K562 (cell line): Measurements from ENCODE around the gene TNK2. TPM values are rescaled to one million over a fixed set of nuclear protein-coding genes. Genes with fewer than 3 reads are reported as not detected.

Experiments
- ATF7 ChIP-seq: fragments of 450-650 bp; IDR thresholded peaks from 2 replicates; pipeline ENCODE4 v1.7.1; 2014; ENCODE audit warnings: mild to moderate bottlenecking, moderate library complexity
- CTBP1 ChIP-seq: fragments of 450-650 bp; IDR thresholded peaks from 2 replicates; pipeline ENCODE4 v1.6.1; 2016; ENCODE audit warnings: borderline replicate concordance
- HMGXB4 ChIP-seq: sonication (generic); formaldehyde crosslinking; IDR thresholded peaks from 2 replicates; pipeline ENCODE4 v1.8.1; 2023; ENCODE audit warnings: mild to moderate bottlenecking, missing genetic modification reagents
- KLF6 ChIP-seq: fragments of 250-450 bp; sonication (Bioruptor Pico); IDR thresholded peaks from 2 replicates; pipeline ENCODE4 v1.4.0; 2020; ENCODE audit warnings: mild to moderate bottlenecking, moderate library complexity, borderline replicate concordance
- PRDM10 ChIP-seq: fragments of 450-650 bp; IDR thresholded peaks from 2 replicates; pipeline ENCODE4 v1.6.1; 2018; ENCODE audit not compliant: partially characterized antibody
- SP1 ChIP-seq: sonication (generic); formaldehyde crosslinking; IDR thresholded peaks from 2 replicates; pipeline ENCODE4 v1.8.1; 2022; ENCODE audit warnings: mild to moderate bottlenecking, missing genetic modification reagents
- SRF ChIP-seq, 2 experiments: fragments of 250-450, 450-650 bp in 1 of 2; sonication (Bioruptor Pico) in 1 of 2; sonication (generic) in 1 of 2; formaldehyde crosslinking; IDR thresholded peaks; 2 replicates each; pipeline versions ENCODE4 v1.5.0 to v1.5.1; 2020 to 2022; ENCODE audit warnings: mild to moderate bottlenecking in 1 of 2, missing genetic modification reagents in 1 of 2
- SRSF7 ChIP-seq: fragments of 200-400 bp; formaldehyde crosslinking; optimal IDR thresholded peaks from 2 replicates; pipeline ENCODE3; 2017; ENCODE audit warnings: mild to moderate bottlenecking, low read depth, low read length
- ZNF224 ChIP-seq: sonication (generic); formaldehyde crosslinking; IDR thresholded peaks from 2 replicates; pipeline ENCODE4 v1.8.0; 2022; ENCODE audit warnings: mild to moderate bottlenecking, missing genetic modification reagents
- ZNF263 ChIP-seq: sonication (generic); formaldehyde crosslinking; IDR thresholded peaks from 2 replicates; pipeline ENCODE4 v1.8.0; 2022; ENCODE audit warnings: mild to moderate bottlenecking, missing genetic modification reagents, borderline replicate concordance
- ZNF518B ChIP-seq: fragments of 250-450 bp; sonication (Bioruptor Pico); IDR thresholded peaks from 2 replicates; pipeline ENCODE4 v1.5.0; 2021; ENCODE audit warnings: mild to moderate bottlenecking, moderate library complexity
- ZNF639 ChIP-seq, 2 experiments: fragments of 200-800 bp in 1 of 2; sonication (Bioruptor generic) in 1 of 2; sonication (generic) in 1 of 2; formaldehyde crosslinking in 1 of 2; IDR thresholded peaks in 1 of 2; conservative IDR thresholded peaks in 1 of 2; 2 replicates each; pipeline versions ENCODE4 v1.5.0 to v1.6.1; 2016 to 2020; ENCODE audit warnings: missing compliant biosample characterization in 1 of 2, missing genetic modification characterization in 1 of 2, missing genetic modification reagents in 1 of 2
- polyA plus RNA-seq, 8 experiments: library from polyadenylated mRNA; depleted of rRNA in 4 of 8; stranded (reverse) in 5 of 8; unstranded in 3 of 8; fragments of >200 nt; fragmentation: Nextera tagmentation in 2 of 8; fragmentation: Illumina TruSeq in 1 of 8; extraction: Ambion mirVana in 2 of 8; extraction: Trizol in 1 of 8; gene quantifications; 2 replicates each; pipeline versions ENCODE4 v1.2.1 to v1.2.3, GENCODE V29; 2011 to 2014; ENCODE audit warnings: inconsistent platforms in 1 of 8, missing spikeins in 1 of 8
- total RNA-seq, 7 experiments: library from RNA; depleted of rRNA in 6 of 7; stranded (reverse); fragments of >200 nt in 6 of 7; fragmentation: Illumina TruSeq in 2 of 7; extraction: Trizol in 2 of 7; gene quantifications; 2 replicates each; pipeline versions ENCODE4 v1.2.1 to v1.2.3, GENCODE V29; 2011 to 2021; ENCODE audit warnings: low replicate concordance in 1 of 7

TNK2 gene
- total and polyA plus RNA-seq, 9 of the 15 experiments (the other 6 are each of a cell fraction or from before 2014, with no cell fraction given) = 0.03 to 33.8 (median 6.5) TPM

GRCh38 chr3:195909644-195910498 lies 1.5 kb upstream of the TNK2 start (continued):
- TF ChIP-seq SP1 (CRISPR knock-in tag) = peak; percentile 82
- TF ChIP-seq ATF7 = peak; percentile 20; the same call in 1 of the 2 replicates
- no peak for TF ChIP-seq ZNF224
- TF ChIP-seq SRSF7 = no peak
- TF ChIP-seq ZNF639 (CRISPR knock-in tag; conservative IDR thresholded peaks at IDR 0.05 in 1 of 2, IDR thresholded peaks at IDR 0.05 in 1 of 2) = peak in 1 of 2 experiments; percentile 85; a peak in 1 of 4 replicates
- TF ChIP-seq SRF (CRISPR knock-in tag; IDR thresholded peaks at IDR 0.05) = 0 out of 4 replicates have a peak, but pooled peaks of 1 of the 2 experiments have one; percentile 23
- peak; percentile 57 for TF ChIP-seq PRDM10
- peak; percentile 48; the same call in 1 of the 2 replicates for TF ChIP-seq ZNF263 (CRISPR knock-in tag)
- peak; percentile 16; the same call in 1 of the 2 replicates for TF ChIP-seq CTBP1
- TF ChIP-seq KLF6 (CRISPR knock-in tag) = no peak
- TF ChIP-seq HMGXB4 (CRISPR knock-in tag) = no peak
- no peak for TF ChIP-seq ZNF518B (CRISPR knock-in tag)
